Activated naive CD8-positive, alpha-beta T cell treated with anti-CD3 and anti-CD28 coated beads, Interleukin-2, amount 10 ng/mL, durations not matched to agents 7 days and 5 days (primary cell): ENCODE measurements around the gene PCED1B. TPM values are rescaled to one million over a fixed set of nuclear protein-coding genes. Genes with fewer than 3 reads are reported as not detected.

Source experiments
- ATAC-seq: fragments of 150-1000 bp; cut with Tn5 transposase; one replicate; pipeline ENCODE4 v1.10.0; 2021; ENCODE audit warnings: low read depth, moderate library complexity
- POLR2A ChIA-PET: fragments of 350-600 bp; sonication (Branson Sonifier 250); formaldehyde crosslinking; loops from one replicate; lab custom pipeline; 2021; ENCODE audit warnings: antibody characterized with exemption; lab: Charles Lee
- DNase-seq: peaks from one replicate; pipeline ENCODE4 v3.0.0; 2021
- H3K27ac Mint-ChIP-seq: one replicate; pipeline ENCODE4 v1.8.0; 2022; ENCODE audit warnings: mild to moderate bottlenecking, mixed read lengths
- H3K27me3 Mint-ChIP-seq: one replicate; pipeline ENCODE4 v1.8.0; 2022; ENCODE audit warnings: mild to moderate bottlenecking, moderate library complexity, mixed read lengths
- H3K36me3 Mint-ChIP-seq: one replicate; pipeline ENCODE4 v1.8.0; 2021; ENCODE audit warnings: mild to moderate bottlenecking, mixed read lengths
- H3K4me1 Mint-ChIP-seq: one replicate; pipeline ENCODE4 v1.8.0; 2021; ENCODE audit warnings: mixed read lengths
- H3K4me3 Mint-ChIP-seq: one replicate; pipeline ENCODE4 v1.8.0; 2022; ENCODE audit warnings: mild to moderate bottlenecking, moderate library complexity, mixed read lengths
- H3K9me3 Mint-ChIP-seq: one replicate; pipeline ENCODE4 v1.8.0; 2021; ENCODE audit warnings: mixed read lengths
- total RNA-seq, 2 experiments: library from RNA; stranded (reverse); gene quantifications; one replicate each; pipeline ENCODE4 v1.2.3, GENCODE V29; 2021

Gene PCED1B
- total RNA-seq, 2 experiments from 2014 or later: 102 to 104 TPM

DNA sequence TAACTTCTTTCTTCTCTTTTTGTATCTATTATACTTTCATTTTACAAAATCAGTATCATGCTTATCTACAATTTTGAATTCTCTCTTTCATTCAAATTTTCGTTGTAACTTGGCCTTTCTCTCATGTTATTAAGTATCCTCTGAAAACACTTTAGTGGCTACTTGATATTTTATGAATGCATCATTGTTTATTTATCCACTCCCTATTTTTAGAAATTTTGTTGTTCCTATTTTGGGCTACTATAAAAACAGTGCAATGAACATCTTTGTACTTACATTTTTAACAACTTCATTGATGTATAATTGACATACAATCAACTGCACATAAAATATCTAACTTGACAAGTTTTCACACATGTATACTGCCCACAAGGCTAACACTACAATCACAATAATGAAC, 44.3 kb downstream of the PCED1B start:
- POLR2A ChIA-PET: no interaction called here
- Mint-ChIP-seq H3K4me1 (peaks cover 10% of the 10 kb centered on the region), H3K9me3 (peaks cover 6% of the 10 kb centered on the region), H3K27me3 (no peaks in the 10 kb centered on the region), H3K4me3 (no peak overlapping the region), H3K27ac (no peak overlapping the region), H3K36me3 (peaks cover 40% of the 10 kb centered on the region)
- ATAC-seq (no peak), DNase-seq (no peak)

DNA sequence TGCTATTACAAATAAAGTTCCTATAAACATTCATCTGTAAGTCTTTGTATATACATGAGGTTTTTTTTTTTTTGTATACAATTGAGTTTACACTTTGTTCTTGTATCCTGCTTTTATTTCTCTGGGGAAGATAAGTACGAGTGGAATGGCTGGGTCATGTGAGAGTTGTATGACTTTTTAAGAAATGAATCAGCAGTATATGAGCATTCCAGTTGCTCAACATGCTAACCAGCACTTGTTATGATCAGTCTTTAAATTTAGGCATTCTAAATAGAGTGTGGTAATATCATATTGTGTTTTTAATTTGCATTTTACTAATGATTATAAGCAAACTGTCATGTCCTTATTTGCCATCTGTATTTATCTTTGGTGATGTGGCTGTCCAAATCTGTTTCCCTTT, 45.0 kb downstream of the PCED1B start:
- Mint-ChIP-seq H3K27ac (no peak overlapping the region), H3K27me3 (no peaks in the 10 kb centered on the region), H3K36me3 (peaks cover 37% of the 10 kb centered on the region), H3K4me1 (peaks cover 10% of the 10 kb centered on the region), H3K4me3 (no peak overlapping the region), H3K9me3 (peaks cover 6% of the 10 kb centered on the region)
- DNase-seq (no peak), ATAC-seq (no peak)
- POLR2A ChIA-PET: no interaction called here

GRCh38 chr12:47126246-47126645, 46.8 kb downstream of the PCED1B start:
- DNase-seq (no peak), ATAC-seq (no peak)
- Mint-ChIP-seq H3K36me3 (peaks cover 38% of the 10 kb centered on the region), H3K27me3 (no peaks in the 10 kb centered on the region), H3K4me3 (no peak overlapping the region), H3K4me1 (peaks cover 5% of the 10 kb centered on the region), H3K27ac (no peak overlapping the region), H3K9me3 (peaks cover 6% of the 10 kb centered on the region)
- POLR2A ChIA-PET: no interaction called here

GRCh38 chr12:47131011-47131410, 51.6 kb downstream of the PCED1B start:
- no peaks in the 10 kb centered on the region for H3K4me1 Mint-ChIP-seq
- H3K9me3 Mint-ChIP-seq: peaks cover 6% of the 10 kb centered on the region
- DNase-seq (no peak), ATAC-seq (no peak)
- no peak overlapping the region for H3K4me3 Mint-ChIP-seq
- POLR2A ChIA-PET: no interaction called here
- H3K36me3 Mint-ChIP-seq: peaks cover 37% of the 10 kb centered on the region
- H3K27ac Mint-ChIP-seq: no peak overlapping the region
- no peaks in the 10 kb centered on the region for H3K27me3 Mint-ChIP-seq

- Mint-ChIP-seq H3K27me3 (no peaks in the 10 kb centered on the region), H3K4me3 (no peak overlapping the region), H3K36me3 (peaks cover 35% of the 10 kb centered on the region), H3K4me1 (no peaks in the 10 kb centered on the region), H3K9me3 (peaks cover 3% of the 10 kb centered on the region), H3K27ac (no peak overlapping the region)
- no peak for ATAC-seq
- POLR2A ChIA-PET: no interaction called here
- no peak for DNase-seq
Measured at GRCh38 chr12:47134005-47134404, 54.6 kb downstream of the PCED1B start.

DNA sequence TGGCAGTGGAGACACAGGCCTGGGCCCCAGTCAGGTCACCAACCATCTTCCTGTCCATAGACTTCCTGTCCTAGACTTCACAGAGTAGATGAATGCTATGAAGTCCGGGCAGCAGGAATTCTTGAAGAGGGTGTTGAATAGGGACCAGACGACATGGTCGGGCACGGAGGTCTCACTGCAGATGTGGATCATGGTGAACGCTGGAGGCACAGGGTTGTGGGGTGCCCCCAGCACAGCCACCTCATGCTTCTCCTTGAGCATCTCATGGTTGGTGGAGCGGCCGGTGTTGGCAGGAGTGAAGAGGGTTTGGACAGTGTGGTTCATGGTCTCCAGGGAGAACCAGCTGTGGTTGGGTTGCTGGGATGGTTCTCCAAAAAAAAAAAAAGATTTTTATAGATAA, 56.2 kb downstream of the PCED1B start:
- no peak overlapping the region for H3K27ac Mint-ChIP-seq
- H3K36me3 Mint-ChIP-seq: peaks cover 45% of the 10 kb centered on the region

GRCh38 chr12:47139000-47139681, 59.7 kb downstream of the PCED1B start:
- H3K36me3 Mint-ChIP-seq: peaks cover 55% of the 10 kb centered on the region
- POLR2A ChIA-PET: no interaction called here
- no peaks in the 10 kb centered on the region for H3K27me3 Mint-ChIP-seq
- no peak for ATAC-seq
- DNase-seq: no peak
- peaks cover 10% of the 10 kb centered on the region for H3K9me3 Mint-ChIP-seq
- H3K27ac Mint-ChIP-seq: peak overlapping the region; percentile 4
- no peak overlapping the region for H3K4me3 Mint-ChIP-seq
- H3K4me1 Mint-ChIP-seq: no peaks in the 10 kb centered on the region

More for the DNA sequence above, 56.2 kb downstream of the PCED1B start:
- no peaks in the 10 kb centered on the region for H3K4me1 Mint-ChIP-seq
- H3K9me3 Mint-ChIP-seq: peaks cover 10% of the 10 kb centered on the region
- ATAC-seq (no peak), DNase-seq (no peak)
- POLR2A ChIA-PET: no interaction called here
- H3K27me3 Mint-ChIP-seq: no peaks in the 10 kb centered on the region
- H3K4me3 Mint-ChIP-seq: no peak overlapping the region

- ATAC-seq: no peak
- H3K4me3 Mint-ChIP-seq: no peak overlapping the region
- H3K9me3 Mint-ChIP-seq: peaks cover 10% of the 10 kb centered on the region
- H3K36me3 Mint-ChIP-seq: peaks cover 52% of the 10 kb centered on the region
- no peak overlapping the region for H3K27ac Mint-ChIP-seq
- H3K27me3 Mint-ChIP-seq: no peaks in the 10 kb centered on the region
- POLR2A ChIA-PET: no interaction called here
- no peaks in the 10 kb centered on the region for H3K4me1 Mint-ChIP-seq
- DNase-seq: no peak
Measured at GRCh38 chr12:47141459-47141858, 62.0 kb downstream of the PCED1B start.

- H3K36me3 Mint-ChIP-seq: peaks cover 42% of the 10 kb centered on the region
- no peak overlapping the region for H3K27ac Mint-ChIP-seq
- no peaks in the 10 kb centered on the region for H3K27me3 Mint-ChIP-seq
- DNase-seq (no peak), ATAC-seq (no peak)
- no peak overlapping the region for H3K4me3 Mint-ChIP-seq
- no peaks in the 10 kb centered on the region for H3K4me1 Mint-ChIP-seq
- H3K9me3 Mint-ChIP-seq: peaks cover 5% of the 10 kb centered on the region
- POLR2A ChIA-PET: no interaction called here
Measured at GRCh38 chr12:47144769-47145168, 65.3 kb downstream of the PCED1B start.

DNA sequence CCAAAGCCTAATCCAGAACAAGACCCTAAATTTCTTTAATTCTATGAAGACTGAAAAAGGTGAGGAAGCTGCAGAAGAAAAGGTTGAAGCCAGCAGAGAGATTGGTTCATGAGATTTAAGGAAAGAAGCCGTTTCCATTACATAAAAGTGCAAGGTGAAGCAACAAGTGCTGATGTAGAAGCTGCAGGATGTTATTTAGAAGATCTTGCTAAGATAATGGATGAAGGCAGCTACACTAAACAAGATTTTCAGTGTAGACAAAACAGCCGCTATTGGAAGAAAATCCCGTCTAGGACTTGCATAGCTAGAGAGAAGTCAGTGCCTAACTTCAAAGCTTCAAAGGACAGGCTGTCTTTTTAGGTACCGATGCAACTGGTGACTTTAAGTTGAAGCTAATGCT, 65.8 kb downstream of the PCED1B start:
- H3K9me3 Mint-ChIP-seq: peaks cover 5% of the 10 kb centered on the region
- H3K27me3 Mint-ChIP-seq: no peaks in the 10 kb centered on the region
- ATAC-seq (no peak), DNase-seq (no peak)
- H3K36me3 Mint-ChIP-seq: peaks cover 41% of the 10 kb centered on the region
- H3K4me1 Mint-ChIP-seq: no peaks in the 10 kb centered on the region
- H3K4me3 Mint-ChIP-seq: no peak overlapping the region
- POLR2A ChIA-PET: no interaction called here
- H3K27ac Mint-ChIP-seq: no peak overlapping the region

DNA sequence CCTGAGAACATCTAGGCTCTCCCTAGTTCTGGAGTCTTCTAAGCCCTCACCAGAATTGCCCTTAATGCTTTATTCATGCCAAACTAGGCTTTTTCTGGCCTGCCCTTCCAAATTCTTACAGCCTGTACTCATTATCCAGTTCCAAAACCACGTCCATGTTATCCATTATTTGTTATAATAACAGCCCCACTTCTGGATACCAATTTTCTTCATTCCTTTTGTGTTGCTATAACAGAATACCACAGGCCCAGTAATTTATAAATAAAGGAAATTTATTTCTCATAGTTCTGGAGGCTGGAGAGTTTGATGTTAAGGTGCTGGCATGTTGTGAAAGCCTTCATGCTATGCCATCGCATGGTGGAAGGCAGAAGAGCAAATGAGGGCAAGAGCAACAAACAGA, 68.3 kb downstream of the PCED1B start:
- H3K4me1 Mint-ChIP-seq: no peaks in the 10 kb centered on the region

DNA sequence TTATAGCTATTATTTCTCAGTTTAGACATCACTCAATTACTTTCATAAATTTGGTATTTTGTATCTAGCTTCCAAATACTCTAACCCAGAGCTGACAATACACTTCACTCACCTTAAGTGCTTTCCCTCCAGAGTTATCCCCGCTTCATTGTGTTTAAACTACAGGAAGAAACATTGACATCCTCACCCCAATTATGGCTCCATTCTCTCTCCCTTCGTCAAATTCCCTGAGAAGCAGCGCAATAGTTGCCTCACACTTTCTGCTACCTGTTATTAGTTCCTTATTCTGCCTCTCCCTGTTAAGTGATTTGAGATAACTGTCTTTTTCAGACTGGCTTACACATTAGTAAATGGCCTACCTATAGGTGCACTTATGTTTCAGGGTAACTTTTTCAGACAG, 69.7 kb downstream of the PCED1B start:
- ATAC-seq: no peak
- Mint-ChIP-seq H3K9me3 (peaks cover 12% of the 10 kb centered on the region), H3K4me3 (no peak overlapping the region), H3K36me3 (peaks cover 29% of the 10 kb centered on the region), H3K27me3 (no peaks in the 10 kb centered on the region), H3K4me1 (no peaks in the 10 kb centered on the region), H3K27ac (no peak overlapping the region)
- DNase-seq: no peak
- POLR2A ChIA-PET: no interaction called here

More for the DNA sequence above, 68.3 kb downstream of the PCED1B start:
- Mint-ChIP-seq H3K36me3 (peaks cover 32% of the 10 kb centered on the region), H3K27me3 (no peaks in the 10 kb centered on the region), H3K4me3 (no peak overlapping the region), H3K27ac (no peak overlapping the region), H3K9me3 (peaks cover 12% of the 10 kb centered on the region)
- ATAC-seq (no peak), DNase-seq (no peak)
- POLR2A ChIA-PET: no interaction called here

GRCh38 chr12:47152095-47152494, 72.7 kb downstream of the PCED1B start:
- Mint-ChIP-seq H3K4me1 (peaks cover 7% of the 10 kb centered on the region), H3K4me3 (no peak overlapping the region), H3K36me3 (peaks cover 28% of the 10 kb centered on the region), H3K27ac (no peak overlapping the region), H3K27me3 (no peaks in the 10 kb centered on the region), H3K9me3 (peaks cover 12% of the 10 kb centered on the region)
- no peak for DNase-seq
- POLR2A ChIA-PET: no interaction called here
- ATAC-seq: no peak

DNA sequence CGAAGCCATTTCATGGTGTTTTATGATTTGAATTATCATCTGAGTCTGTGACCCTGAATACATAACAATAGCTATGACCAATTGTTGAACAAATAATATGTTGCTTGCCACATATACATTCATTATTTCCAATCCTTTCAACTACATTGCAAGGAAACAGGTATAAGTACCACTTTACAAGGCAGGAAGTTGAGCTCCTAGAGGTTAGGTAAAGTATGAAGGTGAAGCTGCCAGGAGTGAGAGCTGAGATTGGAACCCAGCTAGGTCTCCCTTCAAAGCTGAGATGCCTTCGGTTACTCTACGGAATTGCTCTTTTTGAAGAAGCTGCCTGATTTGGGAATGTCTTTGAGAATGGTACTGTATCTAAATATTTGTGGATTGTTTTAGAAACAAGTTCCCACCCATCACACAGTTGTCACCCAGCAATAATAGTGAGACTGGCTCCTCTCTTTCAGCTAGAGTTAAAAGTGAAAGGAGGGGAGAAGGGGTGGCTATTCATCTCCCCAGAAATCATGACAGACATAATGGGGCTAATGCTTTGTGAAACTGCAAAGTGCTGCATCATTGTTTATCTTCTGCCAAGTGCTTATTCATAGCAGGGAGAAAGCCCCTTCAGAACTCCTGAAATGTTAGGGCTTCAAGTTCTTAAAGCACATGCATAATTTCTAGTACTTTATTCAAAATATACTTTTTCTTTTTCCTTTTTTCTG, 76.2 kb downstream of the PCED1B start:
- H3K27me3 Mint-ChIP-seq: no peaks in the 10 kb centered on the region
- DNase-seq: no peak
- H3K4me1 Mint-ChIP-seq: peaks cover 10% of the 10 kb centered on the region
- H3K9me3 Mint-ChIP-seq: peaks cover 16% of the 10 kb centered on the region
- ATAC-seq: no peak
- peaks cover 42% of the 10 kb centered on the region for H3K36me3 Mint-ChIP-seq
- no peak overlapping the region for H3K27ac Mint-ChIP-seq
- no peak overlapping the region for H3K4me3 Mint-ChIP-seq
- POLR2A ChIA-PET: no interaction called here
